HG02852 (cell line): ENCODE results near the gene WTAP.
A peak's percentile ranks its signal among the peaks of the same experiment; 100 is the strongest.
"Not testable (repeated sequence)": the region's sequence is repeated elsewhere in the genome, so short reads cannot be mapped to it uniquely, and the experiment has no call there.

Source experiments
- ATAC-seq: cut with Tn5 transposase; IDR thresholded peaks from one replicate; pipeline ENCODE4 v1.9.1; 2021; ENCODE audit warnings: mild to moderate bottlenecking, moderate library complexity; ENCODE audit not compliant: unreplicated experiment

Gene WTAP

DNA sequence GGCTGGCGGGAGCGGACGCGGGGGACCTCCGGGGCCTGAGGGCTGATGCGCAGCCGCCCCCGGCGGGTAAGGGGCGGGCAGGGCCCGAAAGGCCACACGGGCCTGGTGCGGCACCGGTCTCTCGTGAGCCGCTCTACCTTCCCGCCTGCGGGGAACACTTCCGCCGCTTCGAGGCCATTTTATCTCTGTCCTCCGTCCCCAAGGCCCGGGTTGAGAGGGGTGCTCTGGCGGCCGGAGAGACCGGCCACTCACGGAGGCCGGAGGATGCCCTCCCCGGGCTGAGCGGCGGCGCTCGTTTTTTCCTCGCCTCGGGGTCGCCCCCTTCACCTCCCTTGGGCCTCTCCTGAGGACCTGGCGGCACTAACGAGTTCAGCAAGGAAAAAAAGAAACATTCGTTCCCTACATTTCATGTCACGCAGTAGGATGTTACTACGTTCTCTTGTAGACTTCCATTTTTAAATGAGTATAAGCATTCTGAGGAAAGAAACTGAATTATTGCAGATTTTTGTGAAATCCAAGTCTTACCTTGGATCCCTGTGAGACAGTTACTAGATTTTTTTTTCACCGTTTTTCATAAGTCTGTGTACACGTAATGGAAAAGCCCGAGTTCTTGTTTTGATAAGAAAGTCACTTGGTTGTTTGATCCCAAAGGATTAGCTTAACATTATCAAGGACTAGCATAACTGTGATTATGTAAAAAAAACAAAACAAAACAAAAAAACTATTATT, 575 bp downstream of the WTAP start:
- ATAC-seq = peak; percentile 30

DNA sequence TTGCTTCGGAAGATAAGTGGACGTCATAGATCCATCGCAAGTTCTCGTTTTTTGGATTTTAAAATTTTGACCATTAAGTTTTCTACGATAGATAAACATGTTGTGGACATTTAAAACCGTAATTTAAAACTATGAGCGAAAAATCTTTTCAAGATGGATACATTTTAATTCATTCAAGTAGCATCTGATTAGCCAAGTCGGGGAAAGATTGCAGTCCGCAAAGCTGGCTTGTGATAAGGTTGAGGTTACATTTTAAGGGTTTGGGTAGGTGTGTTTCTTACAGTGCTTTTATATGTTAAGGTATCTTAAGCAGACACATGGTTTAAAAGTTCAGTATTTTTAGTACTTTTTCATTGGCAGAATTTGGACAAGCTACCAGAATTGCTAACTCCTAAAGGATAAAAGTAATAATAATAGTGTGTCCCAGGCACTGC, 1.2 kb downstream of the WTAP start:
- no peak for ATAC-seq

DNA sequence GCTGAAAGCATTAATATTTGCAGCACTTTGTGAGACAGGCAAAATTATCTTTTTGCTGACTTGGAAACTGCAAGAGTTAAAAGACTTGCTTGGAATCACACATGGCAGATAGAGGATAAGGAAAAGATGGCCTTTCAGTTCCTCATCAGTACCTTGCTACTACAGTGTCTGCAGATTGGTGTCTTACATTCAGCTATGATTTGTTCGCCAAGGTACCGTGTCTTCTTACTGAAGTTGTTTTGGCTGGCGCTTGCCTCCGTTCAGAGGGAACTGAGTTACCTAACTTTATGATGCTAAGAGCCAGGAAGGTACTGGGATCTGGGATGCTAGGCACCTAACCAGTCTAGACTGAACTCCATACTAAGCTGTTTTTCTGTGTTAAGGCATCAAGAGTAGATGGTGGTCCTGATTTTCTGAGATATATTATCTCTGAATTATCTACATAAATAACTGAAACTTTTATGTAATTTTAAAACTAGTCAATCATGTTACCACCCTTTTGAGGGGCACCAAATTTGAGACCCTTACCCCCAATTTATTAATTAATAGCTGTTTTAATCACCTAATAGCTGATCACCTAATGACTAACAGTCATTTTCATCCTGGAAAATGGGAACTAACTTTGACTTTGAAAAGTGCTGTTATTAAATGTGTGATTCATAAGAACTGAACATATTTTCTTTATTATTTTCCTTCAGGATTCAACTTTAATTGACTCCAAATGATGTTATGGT, 2.5 kb downstream of the WTAP start:
- no peak for ATAC-seq

DNA sequence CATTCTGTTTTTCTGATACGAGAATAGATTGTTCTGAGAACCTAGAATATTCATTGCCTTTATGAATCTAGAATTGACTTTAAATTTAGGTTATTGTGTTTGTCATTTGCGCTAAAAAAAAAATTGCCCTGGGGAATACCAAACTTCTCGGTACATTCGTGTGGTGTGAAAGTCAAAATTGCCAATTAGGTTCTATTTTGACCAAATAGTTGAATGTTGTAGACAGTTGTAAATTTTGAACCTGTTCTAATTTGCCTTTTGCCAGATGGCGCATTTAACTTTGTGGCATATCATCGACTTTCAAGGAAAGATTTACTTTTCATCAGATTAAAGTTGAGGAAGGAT, 3.0 kb downstream of the WTAP start:
- ATAC-seq = no peak

DNA sequence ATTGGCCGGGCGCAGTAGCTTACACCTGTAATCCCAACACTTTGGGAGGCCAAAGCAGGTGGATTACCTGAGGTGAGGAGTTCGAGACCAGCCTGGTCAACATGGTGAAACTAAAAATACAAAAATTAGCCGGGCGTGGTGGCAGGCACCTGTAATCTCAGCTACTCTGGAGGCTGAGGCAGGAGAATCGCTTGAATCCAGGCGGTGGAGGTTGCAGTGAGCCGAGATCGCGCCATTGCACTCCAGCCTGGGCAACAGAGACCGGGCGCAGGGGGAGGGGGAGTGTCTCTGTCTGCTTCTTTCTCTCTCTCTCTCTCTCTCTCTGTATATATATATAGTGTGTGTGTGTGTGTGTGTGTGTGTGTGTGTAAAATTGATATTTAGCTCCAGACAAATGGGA, 5.2 kb downstream of the WTAP start:
- not testable (repeated sequence) for ATAC-seq

DNA sequence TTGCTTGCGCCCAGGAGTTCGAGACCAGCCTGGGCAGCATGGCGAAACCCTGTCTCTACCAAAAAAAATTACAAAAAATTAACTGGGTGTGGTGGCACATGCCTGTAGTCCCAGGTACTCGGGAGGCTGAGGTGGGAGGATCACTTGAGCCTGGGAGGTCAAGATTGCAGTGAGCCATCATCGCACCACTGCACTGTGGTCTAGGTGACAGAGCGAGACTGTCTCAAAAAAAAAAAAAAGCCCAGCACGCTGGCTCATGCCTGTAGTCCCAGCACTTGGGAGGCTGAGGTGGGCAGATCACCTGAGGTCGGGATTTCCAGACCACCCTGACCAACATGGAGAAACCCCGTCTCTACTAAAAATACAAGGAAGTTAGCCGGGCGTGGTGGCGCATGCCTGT, 6.1 kb downstream of the WTAP start:
- not testable (repeated sequence) for ATAC-seq

DNA sequence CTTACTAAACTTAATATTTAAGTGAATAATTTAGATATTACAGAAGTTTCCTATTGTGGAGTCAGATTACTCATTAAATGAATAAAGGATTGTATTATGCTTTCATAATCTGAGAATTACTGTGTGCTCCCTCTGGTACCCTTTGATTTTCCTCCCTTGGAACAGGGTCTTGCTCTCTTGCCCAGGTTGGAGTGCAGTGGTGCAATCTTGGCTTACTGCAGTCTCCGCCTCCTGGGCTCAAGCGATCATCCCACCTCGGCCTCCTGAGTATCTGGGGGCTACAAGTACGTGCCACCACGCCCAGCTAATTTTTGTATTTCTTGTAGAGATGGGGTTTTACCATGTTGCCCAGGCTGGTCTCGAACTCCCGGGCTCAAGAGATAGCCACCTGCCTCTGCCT, 9.6 kb downstream of the WTAP start:
- ATAC-seq = no peak

DNA sequence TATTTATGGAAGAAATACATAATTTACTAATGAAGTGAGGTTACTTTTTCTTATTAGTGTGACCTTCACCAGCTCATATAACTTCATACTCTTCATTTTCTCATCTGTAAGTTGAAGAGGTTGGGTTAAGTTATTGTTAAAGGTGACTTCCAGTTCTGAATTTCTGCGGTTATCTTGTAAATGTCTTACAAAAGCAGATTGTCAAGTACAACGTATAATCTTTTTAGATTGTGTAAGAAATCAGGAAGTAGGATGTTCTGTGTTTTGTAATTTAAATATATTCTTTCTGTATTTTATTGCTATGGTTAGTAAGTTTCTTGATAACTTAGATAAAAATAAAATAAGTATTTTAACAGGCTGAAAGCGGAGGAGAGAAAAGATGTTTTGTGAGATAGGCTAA, 12.0 kb downstream of the WTAP start:
- ATAC-seq = no peak

DNA sequence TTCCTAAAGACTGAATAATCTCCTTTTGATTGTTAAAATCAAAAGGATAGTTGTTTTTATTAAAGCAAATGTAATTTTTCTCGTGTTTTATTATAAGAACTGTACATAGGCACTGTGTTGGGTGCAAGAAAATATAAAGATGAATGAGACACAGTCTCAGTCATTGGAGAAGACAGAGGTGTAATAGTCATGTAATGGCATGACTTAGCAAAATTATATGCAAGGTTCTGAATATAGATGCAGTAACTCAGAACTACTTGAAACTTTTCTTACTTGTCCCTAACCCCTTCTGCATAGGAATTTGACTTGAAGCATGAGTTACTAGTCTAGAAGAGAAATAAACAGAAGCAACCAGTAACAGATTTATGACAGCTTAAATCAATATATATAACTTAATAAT, 14.9 kb downstream of the WTAP start:
- no peak for ATAC-seq

DNA sequence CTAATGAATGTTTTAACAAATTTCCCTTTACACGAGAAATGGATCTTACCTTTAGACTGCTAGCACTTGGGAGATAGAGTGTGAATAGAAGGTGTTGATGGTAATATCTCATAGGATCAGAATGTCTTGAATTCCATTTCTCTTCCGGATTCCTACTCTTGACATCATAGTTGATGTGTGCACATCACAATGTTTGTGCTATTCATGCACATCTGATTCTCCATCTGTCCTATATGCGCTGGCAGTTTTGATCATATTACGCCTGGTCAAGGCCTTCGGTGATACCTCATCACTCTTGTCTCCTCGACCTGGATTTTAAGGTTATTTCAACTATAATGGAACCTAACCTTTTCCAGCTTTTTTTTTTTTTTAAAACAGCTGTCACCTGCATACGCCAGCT, 17.8 kb downstream of the WTAP start:
- no peak for ATAC-seq

DNA sequence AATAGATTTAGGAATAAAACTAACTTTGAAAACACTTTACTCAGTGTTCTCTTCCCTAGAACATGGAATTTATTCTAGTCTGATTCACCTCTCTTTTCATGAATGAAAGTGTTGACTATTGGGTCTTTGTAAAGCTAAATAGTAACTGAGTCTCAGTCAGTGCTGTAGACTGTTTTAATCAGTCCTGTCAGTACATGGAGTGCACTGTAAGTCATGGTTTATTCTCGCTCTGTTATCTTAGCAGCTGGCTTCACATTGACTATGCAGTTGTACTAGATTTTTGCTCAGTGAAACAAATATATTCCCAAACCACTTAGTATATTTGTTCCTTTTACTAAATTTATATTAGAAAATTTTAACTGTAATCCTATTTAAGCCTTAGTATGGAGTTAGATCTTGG, 19.5 kb downstream of the WTAP start:
- ATAC-seq = no peak

DNA sequence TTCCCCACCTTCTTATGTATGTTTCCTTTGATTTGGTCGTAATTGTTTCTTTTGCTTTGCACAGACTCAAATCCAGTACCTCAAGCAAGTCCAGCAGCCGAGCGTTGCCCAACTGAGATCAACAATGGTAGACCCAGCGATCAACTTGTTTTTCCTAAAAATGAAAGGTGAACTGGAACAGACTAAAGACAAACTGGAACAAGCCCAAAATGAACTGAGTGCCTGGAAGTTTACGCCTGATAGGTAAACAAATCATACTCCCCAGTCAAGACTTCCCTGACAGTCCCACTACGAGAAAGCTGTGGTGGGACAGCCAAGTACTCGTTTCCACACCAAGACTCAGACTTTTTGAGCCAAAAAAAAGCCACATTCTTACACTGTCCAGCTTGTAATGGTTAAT, 20.8 kb downstream of the WTAP start:
- not testable (repeated sequence) for ATAC-seq

DNA sequence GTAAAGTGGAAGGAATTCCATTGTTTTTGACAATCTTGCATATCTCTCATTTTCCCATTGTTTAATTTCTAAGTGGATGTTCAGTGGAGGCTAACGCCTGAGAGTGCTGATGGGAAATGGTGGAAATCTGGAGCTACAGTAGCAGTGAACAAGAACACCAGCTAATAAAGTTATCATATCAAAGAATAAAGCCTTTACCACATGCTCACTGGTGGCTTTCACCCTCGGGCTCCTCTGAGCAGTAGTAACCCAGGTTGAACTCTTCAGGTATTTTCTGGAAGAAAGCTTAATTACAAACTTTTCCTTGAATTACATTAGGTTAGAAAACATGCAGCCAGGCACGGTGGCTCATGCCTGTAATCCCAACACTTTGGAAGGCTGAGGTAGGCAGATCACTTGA, 24.1 kb downstream of the WTAP start:
- ATAC-seq = no peak

DNA sequence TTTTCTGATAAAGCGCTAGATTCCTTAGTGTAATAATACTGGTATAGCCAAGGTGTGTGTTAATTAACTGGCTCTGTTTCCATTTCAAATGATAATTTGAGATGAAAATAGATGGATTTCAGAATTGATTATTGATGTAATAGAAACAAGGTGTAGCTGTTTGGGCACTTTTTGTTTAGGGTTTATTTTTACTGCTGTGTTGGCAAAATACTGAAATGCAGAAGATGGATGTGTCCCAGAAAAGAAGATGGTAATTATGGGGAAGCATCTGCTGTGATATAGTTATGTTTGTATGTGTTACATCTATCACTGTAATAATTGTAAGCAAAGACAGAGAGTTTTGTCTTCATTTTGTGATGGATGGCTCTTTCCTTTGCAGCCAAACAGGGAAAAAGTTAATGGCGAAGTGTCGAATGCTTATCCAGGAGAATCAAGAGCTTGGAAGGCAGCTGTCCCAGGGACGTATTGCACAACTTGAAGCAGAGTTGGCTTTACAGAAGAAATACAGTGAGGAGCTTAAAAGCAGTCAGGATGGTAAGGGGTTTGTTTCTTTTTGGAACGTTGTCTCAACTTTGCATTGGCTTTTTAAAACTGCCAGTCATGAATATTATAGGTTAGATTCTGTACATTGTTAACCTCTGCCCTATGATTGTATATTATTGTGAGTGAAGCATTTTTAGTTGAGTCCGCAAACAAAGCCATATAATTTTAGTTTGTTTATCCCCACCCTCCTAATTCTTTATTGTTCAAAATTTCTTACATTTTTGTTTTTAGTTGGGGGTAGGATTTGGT, 26.0 kb downstream of the WTAP start:
- no peak for ATAC-seq

DNA sequence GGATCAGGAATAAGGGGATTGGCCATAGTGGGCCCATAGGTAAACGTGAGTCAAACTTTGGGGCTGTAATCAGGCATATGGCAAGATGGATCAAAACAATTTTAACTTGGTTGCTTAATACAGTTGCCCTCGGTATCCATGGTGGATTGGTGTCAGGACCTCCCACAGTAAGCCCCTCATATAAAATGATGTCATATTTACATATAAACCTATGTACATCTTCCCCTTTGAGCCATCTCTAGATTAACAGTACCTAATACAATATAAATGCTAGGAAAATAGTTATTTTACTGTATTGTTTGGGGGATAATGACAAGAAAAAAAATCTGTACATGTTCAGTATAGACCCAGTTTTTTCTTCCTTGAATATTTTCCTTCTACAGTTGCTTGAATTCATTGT, 27.1 kb downstream of the WTAP start:
- no peak for ATAC-seq

DNA sequence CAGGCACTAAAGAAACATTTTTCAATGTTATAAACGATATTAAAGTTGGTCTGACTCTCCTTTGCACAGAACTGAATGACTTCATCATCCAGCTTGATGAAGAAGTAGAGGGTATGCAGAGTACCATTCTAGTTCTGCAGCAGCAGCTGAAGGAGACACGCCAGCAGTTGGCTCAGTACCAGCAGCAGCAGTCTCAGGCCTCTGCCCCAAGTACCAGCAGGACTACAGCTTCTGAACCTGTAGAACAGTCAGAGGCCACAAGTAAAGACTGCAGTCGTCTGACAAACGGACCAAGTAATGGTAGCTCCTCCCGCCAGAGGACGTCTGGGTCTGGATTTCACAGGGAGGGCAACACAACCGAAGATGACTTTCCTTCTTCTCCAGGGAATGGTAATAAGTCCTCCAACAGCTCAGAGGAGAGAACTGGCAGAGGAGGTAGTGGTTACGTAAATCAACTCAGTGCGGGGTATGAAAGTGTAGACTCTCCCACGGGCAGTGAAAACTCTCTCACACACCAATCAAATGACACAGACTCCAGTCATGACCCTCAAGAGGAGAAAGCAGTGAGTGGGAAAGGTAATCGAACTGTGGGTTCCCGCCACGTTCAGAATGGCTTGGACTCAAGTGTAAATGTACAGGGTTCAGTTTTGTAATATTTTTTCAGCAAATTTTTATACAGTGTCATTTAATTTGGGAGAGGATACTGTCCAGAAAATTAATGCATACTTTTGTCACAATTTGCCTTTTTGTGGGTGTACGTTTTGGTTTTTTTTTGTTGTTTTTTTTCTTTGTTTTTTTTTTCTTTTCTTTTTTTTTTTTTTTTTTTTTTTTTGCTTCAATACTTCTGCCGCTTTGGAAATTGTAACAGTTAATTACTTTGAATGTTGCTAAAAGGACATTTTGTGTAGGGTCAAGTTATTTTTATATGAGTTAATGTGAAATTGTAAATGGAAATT, 27.9 kb downstream of the WTAP start:
- no peak for ATAC-seq

DNA sequence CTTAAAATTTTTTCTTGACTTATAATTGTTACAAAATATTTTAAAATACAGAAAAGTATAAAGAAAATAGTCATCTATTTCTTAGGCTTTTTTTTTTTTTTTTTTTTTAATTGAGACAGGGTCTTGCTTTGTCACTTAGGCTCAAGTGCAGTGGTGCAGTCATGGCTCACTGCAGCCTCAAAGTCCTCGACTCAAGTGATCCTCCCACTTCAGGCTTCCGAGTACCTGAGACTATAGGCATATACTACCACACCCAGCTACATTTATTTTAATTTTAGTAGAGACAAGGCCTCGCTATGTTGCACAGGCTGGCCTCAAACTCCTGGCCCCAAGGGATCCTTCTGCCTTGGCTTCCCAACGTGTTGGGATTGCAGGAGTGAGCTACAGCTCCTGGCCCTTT, 29.2 kb downstream of the WTAP start:
- ATAC-seq = no peak

DNA sequence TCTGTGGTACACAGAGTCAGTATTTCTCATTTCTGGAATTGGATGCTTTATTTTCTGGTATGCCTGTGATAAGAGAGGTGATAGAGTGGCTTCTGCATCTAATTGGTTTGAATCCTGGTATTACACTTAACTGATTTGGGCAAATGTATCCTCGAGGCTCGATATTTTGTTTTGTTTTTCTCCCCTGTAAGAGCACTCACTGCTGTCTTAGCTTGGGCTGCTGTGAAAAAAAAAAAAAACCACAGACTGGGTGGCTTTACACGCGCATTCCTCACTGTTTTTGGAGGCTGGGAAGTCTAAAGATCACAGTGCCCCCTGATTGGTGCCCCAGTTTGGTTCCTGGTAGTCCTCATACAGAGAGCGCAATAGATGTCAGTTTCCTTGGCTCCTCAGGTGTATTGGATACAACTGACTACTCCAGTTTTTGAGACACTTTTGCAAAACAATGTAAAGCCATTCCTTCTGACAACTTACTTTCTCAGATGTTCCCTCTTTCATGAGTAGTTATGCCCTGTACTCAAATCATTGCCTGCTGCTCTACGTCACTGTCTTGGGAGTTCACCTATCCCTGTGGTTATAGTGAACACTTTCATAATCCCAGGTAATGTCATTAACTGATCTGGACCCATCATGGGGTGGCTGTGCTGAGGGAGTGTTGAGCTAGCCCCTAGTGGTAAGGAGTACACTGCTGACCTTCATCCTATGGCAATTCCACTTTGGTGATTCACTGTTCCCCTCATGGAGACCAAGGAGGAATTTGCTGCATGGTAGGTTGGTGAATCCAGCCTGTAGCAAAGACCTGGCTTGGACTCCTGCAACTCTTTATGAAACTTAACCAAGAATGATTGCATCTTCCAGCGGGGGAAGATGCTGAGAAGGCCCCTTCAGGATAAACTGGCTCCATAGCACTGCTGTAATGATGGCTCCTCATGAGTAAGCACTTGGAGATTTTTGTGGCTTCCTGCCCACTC, 31.0 kb downstream of the WTAP start:
- no peak for ATAC-seq

DNA sequence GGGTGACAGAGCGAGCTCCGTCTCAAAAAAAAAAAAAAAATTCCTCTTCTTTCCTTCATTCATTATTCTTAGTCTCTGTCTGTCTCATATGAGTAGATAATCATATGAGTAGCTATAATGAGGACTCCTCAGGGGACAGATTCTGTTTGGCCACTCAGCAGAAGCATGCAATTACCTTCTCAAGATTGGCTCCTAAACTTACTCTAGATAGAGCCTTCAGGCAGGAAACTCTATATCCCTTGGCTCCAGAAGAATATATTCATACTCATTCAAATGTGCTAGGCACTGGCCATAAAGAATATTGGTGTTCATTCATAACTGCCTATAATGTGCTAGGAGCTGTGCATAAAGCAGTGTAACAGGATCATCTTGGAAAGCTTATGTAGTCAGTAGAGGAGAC, 32.3 kb downstream of the WTAP start:
- no peak for ATAC-seq

DNA sequence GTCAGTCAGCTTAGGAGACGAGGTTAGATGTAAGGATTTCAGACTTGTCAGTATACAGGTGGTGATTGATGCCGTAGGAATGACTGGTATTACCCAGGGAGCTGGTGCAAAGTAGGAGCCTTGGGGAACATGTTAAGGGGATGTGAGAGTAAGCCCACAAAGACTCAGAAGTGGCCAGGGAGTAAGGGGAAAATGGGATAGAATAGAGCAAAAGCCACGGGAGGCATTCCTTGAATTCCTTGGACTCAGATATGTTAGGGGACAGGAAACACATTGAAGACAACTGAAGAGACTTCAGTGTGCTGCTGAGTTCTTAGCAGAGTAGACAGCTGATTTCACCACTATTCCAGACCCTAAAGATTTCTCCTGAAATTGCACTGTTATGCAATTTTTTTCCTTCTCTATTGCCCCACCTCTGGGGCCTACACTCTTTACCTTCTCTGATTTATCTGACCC, 33.3 kb downstream of the WTAP start:
- ATAC-seq = no peak
